ACC112 (cell line): Measurements from ENCODE around the gene SUZ12.
"Not testable (repeated sequence)": the region's sequence is repeated elsewhere in the genome, so short reads cannot be mapped to it uniquely, and the experiment has no call there.

Source experiments
- H2AFZ ChIP-seq: fragments of 200-600 bp; sonication (generic); one replicate; pipeline ENCODE4 v1.6.0; 2017; ENCODE audit warnings: antibody characterized with exemption, low read length; ENCODE audit not compliant: unreplicated experiment
- H3K27ac ChIP-seq: fragments of 200-600 bp; sonication (generic); 2 replicates; pipeline ENCODE4 v1.5.1; 2014; ENCODE audit warnings: low read depth, mild to moderate bottlenecking, antibody characterized with exemption, low read length, moderate library complexity
- H3K27me3 ChIP-seq: fragments of 200-600 bp; sonication (generic); 2 replicates; pipeline ENCODE4 v1.6.1; 2014; ENCODE audit warnings: mild to moderate bottlenecking, antibody characterized with exemption, low read length, moderate library complexity, mixed read lengths; ENCODE audit not compliant: insufficient read depth
- H3K36me3 ChIP-seq: fragments of 200-600 bp; sonication (generic); 2 replicates; pipeline ENCODE4 v1.6.1; 2016; ENCODE audit warnings: mild to moderate bottlenecking, antibody characterized with exemption, low read length, moderate library complexity, mixed read lengths; ENCODE audit not compliant: insufficient read depth
- H3K4me1 ChIP-seq: fragments of 200-600 bp; sonication (generic); one replicate; pipeline ENCODE4 v1.6.1; 2016; ENCODE audit warnings: low read length, mixed read lengths; ENCODE audit not compliant: insufficient read depth, unreplicated experiment, control insufficient read depth
- H3K4me3 ChIP-seq: fragments of 200-600 bp; sonication (generic); 2 replicates; pipeline ENCODE4 v1.5.1; 2014; ENCODE audit warnings: mild to moderate bottlenecking, low read depth, low read length
- H3K79me2 ChIP-seq: fragments of 200-600 bp; sonication (generic); one replicate; pipeline ENCODE4 v1.6.0; 2016; ENCODE audit warnings: low read length; ENCODE audit not compliant: control insufficient read depth, unreplicated experiment, insufficient read depth

The SUZ12 gene

DNA sequence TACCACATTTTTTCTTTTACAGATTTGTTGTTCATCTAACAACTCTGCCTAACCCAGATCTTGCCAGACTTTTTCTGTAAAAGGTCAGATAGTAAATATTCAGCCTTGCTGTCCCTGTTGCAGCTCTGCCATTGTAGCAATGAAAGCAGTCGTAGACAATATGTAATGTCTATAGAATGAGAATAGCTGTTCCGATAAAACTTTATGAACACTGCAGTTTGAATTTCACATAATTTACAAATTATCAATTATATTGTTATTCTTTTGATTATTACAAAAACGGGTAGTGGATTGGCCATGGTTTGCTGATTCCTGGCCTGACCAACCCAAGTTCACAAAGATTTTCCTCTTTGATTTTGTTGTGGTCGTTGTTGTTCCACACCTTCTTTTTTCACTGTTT, 73.3 kb downstream of the SUZ12 start:
- H3K79me2 ChIP-seq: peaks cover 42% of the 10 kb centered on the region

DNA sequence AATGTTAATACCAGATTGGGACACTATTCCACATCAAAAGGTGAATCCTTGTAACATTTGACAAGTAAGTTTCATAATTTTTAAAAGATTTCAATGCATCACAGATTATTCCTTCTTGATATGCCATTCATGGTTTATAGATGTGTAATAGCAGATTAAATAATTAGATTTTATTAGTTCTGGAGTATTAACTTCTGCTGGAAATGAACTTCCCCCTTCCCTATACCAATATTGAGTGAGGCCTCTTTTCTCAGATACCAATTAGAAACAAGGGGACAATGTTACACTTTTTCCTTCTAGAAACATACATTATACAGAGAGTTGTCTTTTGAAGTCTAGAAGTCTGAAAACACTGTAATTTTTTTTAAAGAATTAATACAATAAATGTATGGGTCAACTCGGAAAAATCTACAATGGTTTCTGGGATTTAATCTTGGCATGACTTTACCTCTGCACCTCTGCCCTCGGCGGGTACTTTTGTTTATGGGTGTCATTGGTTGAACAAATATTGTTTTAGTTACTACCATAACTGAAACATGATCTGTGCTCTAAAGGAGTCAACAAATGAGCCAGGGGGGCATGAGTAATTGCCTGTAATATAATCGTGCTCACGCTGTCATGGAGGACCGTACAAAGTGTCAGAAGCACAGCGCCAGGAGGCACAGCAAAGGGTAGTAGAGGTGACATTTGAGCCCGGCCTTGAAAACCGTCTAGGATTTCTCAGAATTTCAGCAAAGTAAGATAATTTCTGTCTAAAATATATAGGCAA, 78.6 kb downstream of the SUZ12 start:
- no peak overlapping the region for H2AFZ ChIP-seq
- H3K4me3 ChIP-seq: no peak overlapping the region
- 0 out of 2 replicates have a peak, but pooled peaks cover 3% of the 10 kb centered on the region for H3K36me3 ChIP-seq
- H3K27me3 ChIP-seq: no peaks in the 10 kb centered on the region
- no peak overlapping the region for H3K27ac ChIP-seq
- peaks cover 22% of the 10 kb centered on the region for H3K79me2 ChIP-seq
- no peaks in the 10 kb centered on the region for H3K4me1 ChIP-seq

More for the DNA sequence above, 73.3 kb downstream of the SUZ12 start:
- Histone ChIP-seq H2AFZ (no peak overlapping the region), H3K4me3 (no peak overlapping the region), H3K27ac (no peak overlapping the region), H3K36me3 (no peaks in the 10 kb centered on the region), H3K4me1 (no peaks in the 10 kb centered on the region), H3K27me3 (no peaks in the 10 kb centered on the region)

DNA sequence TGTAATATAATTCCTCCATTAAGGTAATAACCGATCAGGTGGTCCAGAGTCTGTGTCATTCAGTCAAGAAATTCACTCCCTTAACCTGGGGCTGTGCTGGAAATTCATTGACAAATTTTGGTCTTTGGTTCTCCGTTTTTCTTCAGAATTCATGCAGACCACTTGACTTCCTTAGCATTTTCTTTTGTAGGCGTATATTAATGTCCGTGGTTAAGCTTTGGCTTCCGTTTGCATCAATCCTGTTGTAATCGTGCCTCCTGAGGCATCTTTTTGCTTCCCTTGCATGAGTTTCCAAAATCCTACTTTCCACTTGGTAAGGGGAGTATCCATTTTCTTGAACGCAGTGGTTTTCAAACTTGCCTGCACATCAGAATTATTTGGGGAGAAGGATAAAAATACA, 79.4 kb downstream of the SUZ12 start:
- Histone ChIP-seq H3K36me3 (0 out of 2 replicates have a peak, but pooled peaks cover 3% of the 10 kb centered on the region), H3K27me3 (no peaks in the 10 kb centered on the region), H3K4me3 (no peak overlapping the region), H2AFZ (no peak overlapping the region), H3K79me2 (peaks cover 21% of the 10 kb centered on the region), H3K4me1 (no peaks in the 10 kb centered on the region), H3K27ac (no peak overlapping the region)

DNA sequence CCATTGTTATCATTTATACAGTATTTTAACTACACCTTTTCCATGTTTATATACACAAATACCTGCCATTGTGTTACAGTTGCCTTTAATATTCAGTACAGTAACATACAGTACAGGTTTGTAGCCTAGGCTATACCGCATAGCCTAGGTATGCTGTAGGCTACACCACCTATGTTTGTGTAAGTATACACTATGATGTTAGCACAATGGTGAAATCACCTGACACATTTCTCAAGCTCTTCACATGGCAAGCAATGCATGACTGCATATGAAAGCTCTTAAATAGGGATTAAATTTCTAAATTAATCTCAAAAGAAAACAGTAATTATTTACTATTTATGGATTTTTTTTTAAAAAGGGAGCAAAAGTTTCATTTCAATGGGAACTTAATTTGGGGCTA, 82.4 kb downstream of the SUZ12 start:
- no peaks in the 10 kb centered on the region for H3K4me1 ChIP-seq
- H3K4me3 ChIP-seq: no peak overlapping the region
- H3K27ac ChIP-seq: no peak overlapping the region
- H3K36me3 ChIP-seq: 0 out of 2 replicates have a peak, but pooled peaks cover 3% of the 10 kb centered on the region
- H3K79me2 ChIP-seq: peaks cover 6% of the 10 kb centered on the region
- no peak overlapping the region for H2AFZ ChIP-seq
- no peaks in the 10 kb centered on the region for H3K27me3 ChIP-seq

GRCh38 chr17:32020943-32021614, 84.3 kb downstream of the SUZ12 start:
- Histone ChIP-seq H3K4me1 (no peaks in the 10 kb centered on the region), H3K27me3 (no peaks in the 10 kb centered on the region), H3K4me3 (no peak overlapping the region), H3K79me2 (peaks cover 4% of the 10 kb centered on the region), H2AFZ (no peak overlapping the region), H3K36me3 (0 out of 2 replicates have a peak, but pooled peaks cover 3% of the 10 kb centered on the region), H3K27ac (no peak overlapping the region)

GRCh38 chr17:32021615-32021955, 84.8 kb downstream of the SUZ12 start:
- Histone ChIP-seq H3K27me3 (no peaks in the 10 kb centered on the region), H2AFZ (no peak overlapping the region), H3K79me2 (peaks cover 2% of the 10 kb centered on the region), H3K4me3 (no peak overlapping the region), H3K36me3 (0 out of 2 replicates have a peak, but pooled peaks cover 3% of the 10 kb centered on the region), H3K4me1 (no peaks in the 10 kb centered on the region), H3K27ac (no peak overlapping the region)

DNA sequence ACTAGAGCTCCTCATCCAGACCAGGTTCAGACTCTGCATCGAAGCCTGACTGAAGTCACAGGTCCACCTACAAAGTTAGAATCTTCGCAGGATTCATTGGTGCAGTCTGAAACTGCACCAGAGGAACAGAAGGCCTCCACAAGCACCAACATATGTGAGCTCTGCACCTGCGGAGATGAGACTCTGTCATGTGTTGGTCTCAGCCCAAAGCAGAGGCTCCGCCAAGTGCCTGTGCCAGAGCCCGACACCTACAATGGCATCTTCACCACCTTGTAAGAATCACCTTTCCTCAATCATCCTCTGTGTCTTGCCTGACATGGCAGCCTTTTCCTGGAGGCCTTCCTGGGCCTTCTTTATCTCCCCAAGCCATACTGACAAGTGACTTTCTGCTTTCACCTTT, 85.7 kb downstream of the SUZ12 start:
- not testable (repeated sequence) for H3K27me3 ChIP-seq, H3K4me3 ChIP-seq, H3K27ac ChIP-seq, H2AFZ ChIP-seq, H3K36me3 ChIP-seq, H3K79me2 ChIP-seq, H3K4me1 ChIP-seq

GRCh38 chr17:32027271-32027670, 90.5 kb downstream of the SUZ12 start:
- not testable (repeated sequence) for H3K36me3 ChIP-seq, H3K4me3 ChIP-seq, H3K79me2 ChIP-seq, H3K27ac ChIP-seq, H3K27me3 ChIP-seq, H3K4me1 ChIP-seq, H2AFZ ChIP-seq

- Histone ChIP-seq H3K4me1 (no peaks in the 10 kb centered on the region), H3K27me3 (no peaks in the 10 kb centered on the region), H3K27ac (no peak overlapping the region), H3K36me3 (no peaks in the 10 kb centered on the region), H3K4me3 (no peak overlapping the region), H2AFZ (no peak overlapping the region), H3K79me2 (no peaks in the 10 kb centered on the region)
Measured at GRCh38 chr17:32033223-32033622, 96.4 kb downstream of the SUZ12 start.

DNA sequence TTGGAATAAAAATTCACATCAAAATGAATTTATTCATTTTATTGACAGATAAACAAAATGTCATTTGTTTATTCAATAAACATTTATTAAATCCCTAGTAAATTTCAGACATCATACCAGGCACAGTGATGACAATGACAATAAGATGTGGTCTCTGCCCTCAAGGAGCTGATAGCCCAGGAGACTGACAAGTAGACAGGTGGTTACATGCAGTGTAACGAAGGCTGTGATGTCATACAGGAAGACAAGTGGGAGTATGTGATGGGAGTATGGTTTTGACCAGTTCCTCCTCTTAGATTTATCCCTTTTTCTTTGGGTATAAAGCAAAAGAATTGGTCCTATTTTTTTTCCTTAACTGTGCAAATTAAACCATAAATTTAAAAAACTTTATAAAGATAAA, 97.0 kb downstream of the SUZ12 start:
- H3K36me3 ChIP-seq, H3K4me1 ChIP-seq, H3K79me2 ChIP-seq, H3K27ac ChIP-seq, H3K27me3 ChIP-seq, H2AFZ ChIP-seq, H3K4me3 ChIP-seq: not testable (repeated sequence)

DNA sequence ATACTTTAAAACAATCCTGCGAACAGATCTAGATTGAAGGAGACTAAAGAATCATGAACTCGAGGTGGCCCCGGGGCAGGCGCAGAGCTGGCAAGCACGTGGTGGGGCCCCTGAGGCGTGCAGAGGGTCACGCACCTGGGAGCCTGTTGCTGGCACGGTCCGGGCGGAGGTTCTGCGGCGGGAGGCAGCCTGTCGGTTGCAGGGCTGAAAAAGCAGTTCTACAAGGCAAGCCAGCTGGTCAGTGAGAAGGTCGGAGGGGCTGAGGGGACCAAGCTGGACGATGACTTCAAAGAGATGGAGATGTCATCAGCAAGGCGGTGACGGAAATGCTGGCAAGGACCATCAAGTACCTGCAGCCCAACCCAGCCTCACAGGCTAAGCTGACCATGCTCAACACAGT, 103.4 kb downstream of the SUZ12 start:
- not testable (repeated sequence) for H3K27ac ChIP-seq, H3K27me3 ChIP-seq, H3K79me2 ChIP-seq, H2AFZ ChIP-seq, H3K36me3 ChIP-seq, H3K4me3 ChIP-seq, H3K4me1 ChIP-seq
